CD4-positive, alpha-beta T cell treated with Interleukin-17A for 4 hours (primary cell): ENCODE measurements around the gene NAV1.
"Not testable (repeated sequence)": the region's sequence is repeated elsewhere in the genome, so short reads cannot be mapped to it uniquely, and the experiment has no call there.

Source experiments
- DNase-seq: peaks from one replicate; pipeline ENCODE4 v3.0.0-alpha.2; 2020; ENCODE audit warnings: mixed read lengths

The NAV1 gene

GRCh38 chr1:201503397-201504176 lies 35.3 kb upstream of the NAV1 start:
- DNase-seq = no peak

DNA sequence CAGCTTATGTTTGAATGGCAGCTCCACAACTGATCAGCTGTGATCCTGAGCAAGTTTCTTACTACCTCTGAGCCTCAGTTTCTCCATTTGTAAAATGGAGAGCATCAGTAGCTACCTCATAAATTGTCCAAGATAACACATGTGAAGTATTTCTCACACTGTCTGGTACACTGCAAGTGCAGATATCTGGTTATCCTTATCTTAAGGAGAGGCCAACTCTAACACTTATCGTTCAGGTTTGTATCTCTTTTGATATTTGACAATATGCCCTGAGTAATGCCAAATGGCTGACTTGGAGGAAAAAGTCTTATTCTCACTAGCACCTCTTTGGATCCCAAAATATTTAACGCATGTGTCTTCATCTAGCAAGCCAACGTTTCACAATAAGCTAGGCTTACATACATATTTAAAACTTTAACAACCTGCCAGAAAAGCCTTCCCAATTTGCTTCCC lies 34.7 kb upstream of the NAV1 start:
- DNase-seq = no peak

DNA sequence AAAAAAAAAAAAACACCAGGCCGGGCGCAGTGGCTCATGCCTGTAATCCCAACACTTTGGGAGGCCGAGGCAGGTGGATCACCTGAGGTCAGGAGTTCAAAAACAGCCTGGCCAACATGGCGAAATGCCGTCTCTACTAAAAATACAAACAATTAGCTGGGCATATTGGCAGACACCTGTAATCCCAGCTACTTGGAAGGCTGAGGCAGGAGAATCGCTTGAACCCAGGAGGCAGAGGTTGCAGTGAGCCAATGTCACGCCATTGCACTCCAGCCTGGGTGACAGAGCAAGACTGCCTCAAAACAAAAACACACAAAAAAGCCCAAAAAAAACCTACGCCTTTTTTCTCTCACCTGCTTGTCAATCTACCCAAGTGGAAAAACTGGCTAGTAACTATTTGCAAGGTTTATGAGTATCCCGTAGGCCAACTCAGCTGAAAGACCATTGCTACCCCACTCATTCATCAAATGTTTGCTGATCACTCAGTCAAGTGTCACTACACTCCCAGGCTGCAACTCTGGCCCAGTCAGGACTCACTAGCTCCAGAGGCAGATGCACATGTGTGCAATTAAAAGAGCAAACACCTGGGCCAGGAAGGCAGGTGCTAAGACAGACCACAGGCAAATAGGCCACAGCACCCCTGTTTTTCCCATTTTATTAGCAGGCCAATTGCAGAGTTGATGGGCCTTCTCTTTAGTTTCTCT lies 34.0 kb upstream of the NAV1 start:
- DNase-seq = no peak

- DNase-seq = no peak
These were observed 33.4 kb upstream of the NAV1 start for GRCh38 chr1:201505503-201505890.

DNA sequence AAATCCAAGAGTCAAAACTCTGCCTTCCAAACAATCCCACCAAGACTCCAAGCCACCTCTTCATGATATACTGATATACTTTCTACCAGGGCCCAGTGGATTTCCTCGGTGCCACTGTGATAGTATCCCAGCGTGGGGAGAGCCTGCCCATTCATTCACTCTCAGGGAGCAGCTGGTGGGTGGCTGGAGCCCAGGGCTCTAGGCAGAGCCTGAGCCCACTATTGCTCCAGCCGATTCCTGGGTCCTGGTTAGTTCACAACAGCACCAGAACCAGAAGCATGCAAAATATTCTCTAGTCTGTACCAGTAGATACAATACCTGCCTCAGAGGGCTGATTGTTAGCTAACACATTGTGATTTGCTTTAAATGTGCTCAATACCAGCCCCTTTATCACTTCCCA lies 32.8 kb upstream of the NAV1 start:
- DNase-seq = no peak

DNA sequence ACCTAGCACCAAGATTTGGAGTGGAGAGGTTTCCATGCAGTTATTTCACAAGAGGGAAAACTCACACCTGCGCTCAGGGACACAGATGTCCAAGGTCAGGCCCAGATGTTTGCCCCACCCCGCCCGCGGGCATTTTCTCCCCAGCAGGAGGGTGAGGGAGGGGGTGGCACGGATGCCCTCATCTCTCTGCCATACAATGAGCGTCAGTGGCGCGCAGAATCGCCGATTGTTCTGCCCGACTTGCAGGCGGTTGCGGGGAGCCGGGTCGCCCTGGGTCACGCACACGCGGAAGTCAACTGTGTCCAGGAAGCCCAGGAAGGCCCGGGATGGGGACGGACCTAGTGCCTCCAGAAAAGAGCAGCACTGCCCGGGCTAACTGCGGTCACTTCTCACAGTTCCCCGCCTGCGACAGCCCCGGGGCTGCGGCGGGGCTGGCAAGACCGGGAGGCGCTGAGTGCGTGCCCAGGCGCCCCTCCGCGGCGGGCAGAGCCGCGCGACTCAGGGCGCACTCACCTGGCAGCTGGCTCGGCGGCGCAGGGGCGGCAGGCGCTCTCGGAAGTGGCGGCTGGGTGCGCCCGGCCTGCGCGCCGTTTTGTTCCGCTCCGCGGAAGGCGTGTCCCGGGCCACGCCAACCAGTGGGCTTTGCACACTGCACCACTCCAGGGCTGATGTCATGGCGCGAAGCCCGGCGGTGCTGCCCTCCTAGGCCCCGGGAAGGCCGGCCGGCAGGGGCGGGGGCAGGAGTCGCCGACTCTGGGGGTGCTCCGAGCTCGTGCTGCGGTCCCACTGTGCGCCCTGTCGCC lies 32.2 kb upstream of the NAV1 start, which contains the start of gene CSRP1:
Gene CSRP1, minus strand, starts transcription at position 567 of the 803 bp plus-strand sequence. CDS start 10,820 bp downstream, outside the sequence.
- DNase-seq = peak; percentile 85

DNA sequence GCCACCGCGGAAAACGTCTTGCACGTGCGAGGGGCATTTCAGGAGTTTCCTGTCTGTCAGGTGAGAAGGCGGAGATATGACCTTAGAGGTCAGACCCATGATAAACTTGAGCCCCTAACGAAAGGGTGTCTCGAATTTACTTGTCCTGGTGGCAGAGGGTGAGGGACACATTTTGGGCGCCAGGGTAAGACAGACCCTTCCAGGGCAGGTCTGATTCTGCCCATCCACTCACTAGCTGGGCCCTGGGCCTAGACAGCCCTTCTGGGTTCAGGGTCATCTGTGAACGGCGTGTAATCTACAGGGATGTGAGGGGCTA lies 31.6 kb upstream of the NAV1 start:
- DNase-seq = no peak

DNA sequence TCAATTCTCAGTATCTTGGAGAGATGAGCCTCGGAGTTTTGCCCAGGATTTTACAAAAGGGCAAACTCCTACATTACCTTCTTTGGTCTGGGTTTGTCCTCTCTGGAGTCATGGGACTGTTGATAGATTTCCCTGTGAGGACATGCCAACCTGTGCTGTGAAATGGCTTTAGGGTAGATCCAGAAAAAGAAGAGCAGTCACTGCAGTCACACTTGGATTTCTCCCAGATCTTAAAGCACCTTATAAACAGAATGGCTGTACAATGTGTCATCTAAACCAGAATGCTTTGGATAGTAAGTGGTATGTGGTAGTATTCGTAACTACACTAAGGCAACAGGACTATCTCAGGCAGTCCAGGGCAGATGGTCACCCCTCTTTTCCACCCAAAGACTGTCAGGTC lies 30.1 kb upstream of the NAV1 start:
- no peak for DNase-seq

GRCh38 chr1:201509601-201510374 lies 29.1 kb upstream of the NAV1 start:
- DNase-seq = no peak

GRCh38 chr1:201510734-201511133 lies 28.2 kb upstream of the NAV1 start:
- no peak for DNase-seq

- DNase-seq = no peak
These were observed 27.5 kb upstream of the NAV1 start for GRCh38 chr1:201511396-201511940.

DNA sequence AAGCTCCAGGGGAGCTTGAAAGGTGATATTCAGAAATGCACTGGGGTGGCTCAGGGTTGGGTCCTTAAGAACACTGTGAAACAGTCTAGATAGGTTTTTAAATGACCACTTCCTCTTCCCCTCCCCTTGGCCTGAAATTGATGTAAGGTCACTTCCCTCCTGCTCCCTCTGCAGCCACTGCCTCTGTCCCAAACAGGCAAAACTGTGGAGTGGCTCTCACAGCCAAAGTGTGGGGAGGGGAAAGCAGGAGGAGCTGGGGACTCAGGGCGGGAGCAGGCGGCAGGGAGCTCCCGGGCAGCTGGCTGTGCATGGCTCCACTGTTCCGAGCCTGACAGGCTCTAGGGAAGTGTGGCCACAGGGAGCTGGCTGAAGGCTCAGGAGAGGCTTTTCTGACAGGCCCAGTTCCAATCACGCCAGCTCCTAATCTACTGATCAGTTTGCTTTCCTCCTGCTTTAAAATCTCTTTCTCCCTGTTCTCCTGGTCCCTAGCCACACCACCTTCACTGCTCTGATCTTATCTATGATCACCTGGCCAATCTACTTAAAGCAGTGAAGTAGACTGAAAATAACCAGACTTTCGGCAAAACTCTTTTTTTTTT lies 26.9 kb upstream of the NAV1 start:
- no peak for DNase-seq

- DNase-seq = no peak
These were observed 25.3 kb upstream of the NAV1 start for GRCh38 chr1:201513498-201514243.

DNA sequence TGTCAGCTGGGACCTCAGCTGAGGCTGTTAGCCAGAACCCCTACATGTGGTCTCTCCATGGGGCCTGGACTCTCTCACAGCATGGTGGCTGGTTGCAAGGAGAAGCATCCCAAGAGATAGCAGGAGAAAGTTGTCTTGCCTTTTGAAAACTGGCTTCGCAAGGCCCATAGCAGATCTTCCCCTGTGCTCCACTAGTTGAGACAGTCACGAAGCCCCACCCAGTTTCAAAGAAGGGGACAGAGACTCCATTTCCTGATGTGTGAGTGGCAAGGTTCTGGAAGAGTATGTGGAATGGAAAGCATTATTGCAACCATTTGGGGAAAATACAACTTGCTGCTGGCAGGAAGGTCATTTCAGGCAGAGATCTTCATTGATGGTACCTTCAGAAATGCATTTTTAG lies 24.5 kb upstream of the NAV1 start:
- DNase-seq = no peak

- no peak for DNase-seq
These were observed 23.7 kb upstream of the NAV1 start for GRCh38 chr1:201515062-201515750.

DNA sequence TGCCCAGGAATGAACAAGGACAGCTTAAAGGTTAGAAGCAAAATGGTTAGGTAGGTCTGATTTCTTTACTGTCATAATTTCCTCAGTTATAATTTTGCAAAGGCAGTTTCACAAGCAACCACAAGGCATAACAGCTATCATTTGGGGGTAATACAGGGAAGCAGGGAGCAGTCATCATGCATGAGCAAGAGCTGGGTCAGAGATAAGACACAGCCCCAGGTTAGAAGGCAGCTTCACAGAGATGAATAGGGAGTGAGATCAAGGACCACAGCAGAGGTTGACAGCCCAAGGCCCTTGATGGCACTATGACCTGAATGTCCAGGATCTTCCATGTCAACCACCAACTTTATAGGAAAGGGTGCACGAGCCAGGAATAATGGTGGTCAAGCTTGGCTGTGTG lies 23.0 kb upstream of the NAV1 start:
- DNase-seq = no peak

GRCh38 chr1:201516511-201517127 lies 22.3 kb upstream of the NAV1 start:
- no peak for DNase-seq

DNA sequence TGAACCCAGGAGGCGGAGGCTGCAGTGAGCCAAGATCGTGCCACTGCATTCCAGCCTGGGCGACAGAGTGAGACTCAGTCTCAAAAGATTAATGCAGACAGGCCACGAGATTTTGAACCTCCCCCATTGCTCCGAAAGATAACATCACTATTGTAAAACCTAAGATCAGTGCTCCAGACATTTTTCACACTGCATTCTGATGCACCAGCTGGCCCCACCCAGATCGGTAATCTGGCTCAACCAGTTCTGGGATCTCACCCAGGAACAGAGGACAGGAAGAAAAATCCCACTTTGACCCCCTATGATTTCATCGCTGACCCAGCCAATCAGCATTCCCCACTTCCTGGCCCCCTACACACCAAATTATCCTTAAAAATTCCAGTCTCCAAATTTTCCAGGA lies 21.3 kb upstream of the NAV1 start:
- DNase-seq = no peak

DNA sequence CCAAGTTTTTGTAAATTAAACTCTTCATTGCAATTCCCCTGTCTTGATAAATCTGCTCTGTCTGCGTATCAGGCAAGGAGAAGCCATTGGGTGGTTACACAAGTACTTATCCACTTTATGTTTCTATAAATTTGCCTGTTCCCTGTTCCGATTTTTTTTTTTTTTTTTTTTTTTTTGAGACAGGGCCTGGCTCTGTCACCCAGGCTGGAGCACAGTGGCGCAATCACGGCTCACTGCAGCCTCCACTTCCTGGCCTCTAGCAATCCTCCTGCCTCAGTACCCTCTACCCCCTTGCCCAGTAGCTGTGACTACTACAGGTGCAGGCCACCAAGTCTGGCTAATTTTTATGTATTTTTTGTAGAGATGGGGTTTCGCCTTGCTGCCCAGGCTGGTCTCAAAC lies 20.9 kb upstream of the NAV1 start:
- DNase-seq = no peak

DNA sequence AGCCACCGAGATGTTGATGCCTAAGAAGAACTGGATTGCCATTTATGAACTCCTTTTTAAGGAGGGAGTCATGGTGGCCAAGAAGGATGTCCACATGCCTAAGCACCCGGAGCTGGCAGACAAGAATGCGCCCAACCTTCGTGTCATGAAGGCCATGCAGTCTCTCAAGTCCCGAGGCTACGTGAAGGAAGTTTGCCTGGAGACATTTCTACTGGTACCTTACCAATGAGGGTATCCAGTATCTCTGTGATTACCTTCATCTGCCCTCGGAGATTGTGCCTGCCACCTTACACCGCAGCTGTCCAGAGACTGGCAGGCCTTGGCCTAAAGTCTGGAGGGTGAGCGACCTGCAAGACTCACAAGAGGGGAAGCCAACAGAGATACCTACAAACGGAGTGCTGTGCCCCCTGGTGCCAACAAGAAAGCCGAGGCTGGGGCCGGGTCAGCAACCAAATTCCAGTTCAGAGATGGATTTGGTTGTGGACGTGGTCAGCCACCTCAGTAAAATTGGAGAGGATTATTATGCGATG lies 18.8 kb upstream of the NAV1 start:
- not testable (repeated sequence) for DNase-seq
